Smooth muscle cell of trachea (primary cell): ENCODE data around the gene RGPD4. TPM values are rescaled to one million over a fixed set of nuclear protein-coding genes. Genes with fewer than 3 reads are reported as not detected.

Experiments
- total RNA-seq: library from RNA; depleted of rRNA; stranded (reverse); fragments of >200 nt; gene quantifications from 2 replicates; pipeline ENCODE4 v1.2.1, GENCODE V29; 2014

The RGPD4 gene
- not detected in 2 replicates for total RNA-seq

DNA sequence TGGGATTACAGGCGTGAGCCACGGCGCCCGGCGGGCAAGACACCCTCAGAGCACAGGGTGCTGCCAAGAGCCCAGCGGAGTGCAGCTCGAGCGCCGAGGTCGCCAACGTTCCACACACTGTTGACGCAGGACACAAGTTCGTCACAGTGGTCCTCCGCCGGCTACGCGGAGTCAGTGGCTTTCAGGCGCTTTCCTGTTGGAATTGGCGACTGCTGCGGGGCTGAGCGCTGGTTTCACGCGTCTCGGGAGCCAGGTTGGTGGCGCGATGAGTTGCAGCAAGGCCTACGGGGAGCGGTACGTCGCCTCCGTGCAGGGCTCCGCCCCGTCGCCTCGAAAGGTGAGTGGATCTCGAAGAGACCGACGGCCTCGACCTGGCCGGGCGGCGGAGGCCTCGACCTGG is at the start of gene RGPD4:
TSS of gene RGPD4 (plus strand) at position 144 of the 400 bp plus-strand sequence. CDS start at position 266, 122 bp downstream.

Other genes with a start within 250 kb of the RGPD4 start
- gene SLC5A7, start 159.6 kb downstream of the RGPD4 start, total RNA-seq: not detected in 2 replicates